ENCODE results near the gene SPRR5. TPM values are rescaled to one million over a fixed set of nuclear protein-coding genes. Genes with fewer than 3 reads are reported as not detected.

SPRR5 gene
- total and polyA plus RNA-seq, 12 donors, result not detected

- TF ChIP-seq, protein P1, sequence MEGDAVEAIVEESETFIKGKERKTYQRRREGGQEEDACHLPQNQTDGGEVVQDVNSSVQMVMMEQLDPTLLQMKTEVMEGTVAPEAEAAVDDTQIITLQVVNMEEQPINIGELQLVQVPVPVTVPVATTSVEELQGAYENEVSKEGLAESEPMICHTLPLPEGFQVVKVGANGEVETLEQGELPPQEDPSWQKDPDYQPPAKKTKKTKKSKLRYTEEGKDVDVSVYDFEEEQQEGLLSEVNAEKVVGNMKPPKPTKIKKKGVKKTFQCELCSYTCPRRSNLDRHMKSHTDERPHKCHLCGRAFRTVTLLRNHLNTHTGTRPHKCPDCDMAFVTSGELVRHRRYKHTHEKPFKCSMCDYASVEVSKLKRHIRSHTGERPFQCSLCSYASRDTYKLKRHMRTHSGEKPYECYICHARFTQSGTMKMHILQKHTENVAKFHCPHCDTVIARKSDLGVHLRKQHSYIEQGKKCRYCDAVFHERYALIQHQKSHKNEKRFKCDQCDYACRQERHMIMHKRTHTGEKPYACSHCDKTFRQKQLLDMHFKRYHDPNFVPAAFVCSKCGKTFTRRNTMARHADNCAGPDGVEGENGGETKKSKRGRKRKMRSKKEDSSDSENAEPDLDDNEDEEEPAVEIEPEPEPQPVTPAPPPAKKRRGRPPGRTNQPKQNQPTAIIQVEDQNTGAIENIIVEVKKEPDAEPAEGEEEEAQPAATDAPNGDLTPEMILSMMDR (IDR thresholded peaks at IDR 0.05), result no peak
- WGBS, 2 donors, result 68 to 74% methylated on average over 4 of the region's 4 CpGs
- intact Hi-C loops (cut with DNase I), result no loop called here
Observed at GRCh38 chr1:152932170-152932811, 14.7 kb upstream of the SPRR5 start.

GRCh38 chr1:152933196-152933595 lies 13.8 kb upstream of the SPRR5 start:
- ATAC-seq (no peak), DNase-seq (no peak)
- H3K4me3 ChIP-seq, result no peak overlapping the region
- peaks cover 0 to 5% (median 0%) of the 10 kb centered on the region in 7 donors for H3K27me3 ChIP-seq
- no peaks in the 10 kb centered on the region for H3K4me1 ChIP-seq
- H3K36me3 ChIP-seq, result no peaks in the 10 kb centered on the region
- H3K27ac ChIP-seq, result no peak overlapping the region
- intact Hi-C loops (cut with DNase I), result no loop called here
- WGBS, 2 donors, result 66 to 72% methylated on average over 2 of the region's 2 CpGs
- TF ChIP-seq, protein P1 (IDR thresholded peaks at IDR 0.05), result no peak
- no peaks in the 10 kb centered on the region for H3K9me3 ChIP-seq

More at GRCh38 chr1:152932170-152932811, 14.7 kb upstream of the SPRR5 start:
- no peak for DNase-seq
- no peak overlapping the region for H3K27ac ChIP-seq
- no peaks in the 10 kb centered on the region for H3K36me3 ChIP-seq
- no peak for ATAC-seq
- H3K9me3 ChIP-seq, result peaks cover 0 to under 1% (median 0%) of the 10 kb centered on the region in 11 donors
- H3K27me3 ChIP-seq, result peaks cover 0 to 5% (median 0%) of the 10 kb centered on the region in 7 donors
- H3K4me1 ChIP-seq, result no peaks in the 10 kb centered on the region
- H3K4me3 ChIP-seq, result no peak overlapping the region

- TF ChIP-seq, protein P1 (IDR thresholded peaks at IDR 0.05), result no peak
- no peaks in the 10 kb centered on the region for H3K9me3 ChIP-seq
- ATAC-seq (no peak), DNase-seq (no peak)
- WGBS, 2 donors, result 76 to 92% methylated on average over 1 of the region's 1 CpG
- no peaks in the 10 kb centered on the region for H3K36me3 ChIP-seq
- H3K4me1 ChIP-seq, result no peaks in the 10 kb centered on the region
- intact Hi-C loops (cut with DNase I), result no loop called here
- H3K27me3 ChIP-seq, result peaks cover 0 to 2% (median 0%) of the 10 kb centered on the region in 7 donors
- H3K27ac ChIP-seq, result no peak overlapping the region
- H3K4me3 ChIP-seq, result no peak overlapping the region
Observed at GRCh38 chr1:152940614-152941013, 6.4 kb upstream of the SPRR5 start.

DNA sequence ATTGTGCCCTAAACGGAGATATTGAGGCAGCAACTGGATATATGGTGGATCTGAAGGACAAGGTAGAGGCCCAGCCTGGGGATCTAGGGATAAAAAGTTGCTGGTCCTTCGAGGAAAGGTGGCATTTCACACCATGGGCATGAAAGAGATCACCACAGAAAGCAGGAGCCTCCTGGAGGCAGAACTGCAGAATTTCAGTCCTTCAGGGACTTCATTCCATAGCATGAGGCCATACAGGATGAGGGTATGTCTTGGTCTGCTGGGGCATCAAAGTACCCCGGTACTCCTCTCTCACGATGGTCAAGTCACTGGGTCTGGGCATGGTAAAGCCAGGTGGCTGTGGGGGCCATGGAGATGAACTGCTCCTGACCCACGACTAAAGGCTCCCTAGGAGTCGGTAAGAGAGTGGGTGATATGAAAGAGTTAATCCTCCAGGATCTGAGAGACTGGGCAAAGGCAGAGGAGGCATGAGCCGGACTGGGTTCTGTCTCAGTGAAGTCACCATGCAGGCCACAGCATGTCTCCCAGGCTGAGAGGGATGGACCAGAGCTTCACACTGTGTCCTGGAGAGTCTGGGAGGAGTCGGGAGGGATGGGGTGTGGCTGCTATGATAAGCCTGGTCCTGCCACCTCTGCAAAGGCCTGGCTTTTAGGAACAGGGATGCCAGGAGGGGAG lies 5.8 kb upstream of the SPRR5 start:
- no peaks in the 10 kb centered on the region for H3K36me3 ChIP-seq
- DNase-seq (no peak), ATAC-seq (no peak)
- H3K4me3 ChIP-seq, result no peak overlapping the region
- no peak overlapping the region for H3K27ac ChIP-seq
- intact Hi-C loops (cut with DNase I), result no loop called here
- WGBS, 2 donors, result 57 to 62% methylated on average over 8 of the region's 8 CpGs
- H3K4me1 ChIP-seq, result no peaks in the 10 kb centered on the region
- H3K9me3 ChIP-seq, result no peaks in the 10 kb centered on the region
- H3K27me3 ChIP-seq, result no peaks in the 10 kb centered on the region
- TF ChIP-seq, protein P1 (IDR thresholded peaks at IDR 0.05), result no peak
